ENCODE measurements around the gene UGDH.
A peak's percentile ranks its signal among the peaks of the same experiment; 100 is the strongest.
"Not testable (repeated sequence)": the region's sequence is repeated elsewhere in the genome, so short reads cannot be mapped to it uniquely, and the experiment has no call there.

Gene UGDH

GRCh38 chr4:39529534-39529933 is 2.3 kb upstream of the UGDH start:
- DNase-seq (ENCODE audit: low read depth, low spot score), result no peak

DNA sequence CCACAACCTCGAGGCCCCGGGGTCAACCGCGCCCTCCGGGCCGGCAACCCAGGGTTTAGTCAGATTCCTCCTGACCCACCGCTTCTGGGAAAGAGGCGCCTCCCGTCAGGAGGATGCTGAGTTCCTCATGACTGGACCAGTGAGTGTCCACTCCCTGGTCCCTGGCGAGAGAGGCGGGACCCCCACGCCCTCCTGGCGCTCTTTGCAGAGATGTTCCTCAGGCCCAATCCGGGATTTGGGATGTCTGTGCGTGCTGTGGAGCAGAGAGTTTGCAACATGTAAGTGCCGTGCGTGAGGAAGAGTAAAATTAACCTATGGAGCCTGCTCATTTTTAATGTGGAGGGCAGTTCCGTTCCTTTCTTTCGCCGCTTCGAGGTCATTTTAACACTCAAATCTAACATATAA is 824 bp upstream of the UGDH start:
- peak; percentile 55 for DNase-seq (ENCODE audit: low read depth, low spot score)

DNA sequence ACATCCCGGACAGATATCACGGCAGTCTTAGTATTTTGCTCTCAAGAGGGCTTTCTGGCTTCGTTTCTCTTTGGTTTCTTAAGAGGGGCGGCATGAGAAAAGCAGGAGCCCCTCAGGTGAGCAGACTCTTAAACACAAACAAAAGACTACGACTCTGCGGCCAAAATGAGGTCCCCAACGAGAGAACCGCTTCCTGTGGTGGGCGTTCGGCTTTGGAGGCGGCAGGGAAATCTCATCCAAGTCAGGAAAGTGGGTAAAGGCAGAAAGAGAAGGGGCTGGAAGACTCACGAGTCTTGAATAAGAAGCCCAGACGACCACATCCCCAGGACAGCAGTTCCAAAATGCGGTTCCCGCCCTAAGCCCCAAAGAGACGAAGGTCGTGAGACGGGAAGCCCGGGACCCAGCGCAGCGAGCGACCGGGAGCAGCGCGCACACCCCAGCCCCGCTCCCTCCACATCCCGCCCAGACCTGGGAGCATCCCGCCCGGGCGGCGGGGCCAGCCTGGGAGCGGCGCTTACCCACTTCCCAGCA is 409 bp downstream of the UGDH start:
- no peak for DNase-seq (ENCODE audit: low read depth, low spot score)

DNA sequence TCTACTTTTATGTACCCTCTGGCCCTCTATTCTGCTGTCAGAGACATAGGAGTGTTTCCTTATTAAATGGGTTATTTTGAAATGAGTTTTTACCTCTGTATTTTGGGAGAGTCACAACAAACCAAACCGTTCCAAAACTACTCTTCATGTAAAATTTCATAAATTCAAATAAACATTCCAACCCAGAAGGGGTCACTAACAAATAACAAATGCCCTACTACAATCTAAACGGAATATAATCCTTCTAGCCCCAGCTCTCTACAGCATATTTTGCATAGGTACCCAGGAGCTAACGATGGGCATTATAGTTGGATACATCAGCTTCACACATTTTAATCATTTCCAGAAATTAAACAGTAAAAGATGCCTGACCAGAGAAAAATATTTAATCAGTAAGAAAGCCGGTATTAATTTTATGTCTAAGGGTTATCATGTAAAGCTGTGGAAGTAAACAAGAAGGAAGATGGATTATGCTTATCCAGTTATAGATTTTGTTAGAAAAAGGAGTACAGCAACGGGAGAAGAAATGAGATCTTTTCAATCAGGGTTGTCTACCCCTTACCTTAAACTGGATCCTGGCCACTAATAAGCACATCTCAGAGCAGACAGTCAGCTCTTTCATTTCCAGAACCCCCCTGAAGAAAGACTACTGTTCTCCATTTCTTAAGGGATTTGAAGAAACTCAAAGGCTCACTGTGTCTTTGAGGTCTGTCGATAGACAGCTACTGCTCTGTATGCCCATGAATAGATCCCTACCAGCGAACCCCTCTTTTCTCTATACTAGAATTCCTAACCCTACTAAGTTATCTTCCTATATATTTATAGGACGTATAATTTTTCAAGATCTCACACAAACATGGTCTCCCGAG is 1.2 kb downstream of the UGDH start:
- no peak for DNase-seq (ENCODE audit: low read depth, low spot score)

DNA sequence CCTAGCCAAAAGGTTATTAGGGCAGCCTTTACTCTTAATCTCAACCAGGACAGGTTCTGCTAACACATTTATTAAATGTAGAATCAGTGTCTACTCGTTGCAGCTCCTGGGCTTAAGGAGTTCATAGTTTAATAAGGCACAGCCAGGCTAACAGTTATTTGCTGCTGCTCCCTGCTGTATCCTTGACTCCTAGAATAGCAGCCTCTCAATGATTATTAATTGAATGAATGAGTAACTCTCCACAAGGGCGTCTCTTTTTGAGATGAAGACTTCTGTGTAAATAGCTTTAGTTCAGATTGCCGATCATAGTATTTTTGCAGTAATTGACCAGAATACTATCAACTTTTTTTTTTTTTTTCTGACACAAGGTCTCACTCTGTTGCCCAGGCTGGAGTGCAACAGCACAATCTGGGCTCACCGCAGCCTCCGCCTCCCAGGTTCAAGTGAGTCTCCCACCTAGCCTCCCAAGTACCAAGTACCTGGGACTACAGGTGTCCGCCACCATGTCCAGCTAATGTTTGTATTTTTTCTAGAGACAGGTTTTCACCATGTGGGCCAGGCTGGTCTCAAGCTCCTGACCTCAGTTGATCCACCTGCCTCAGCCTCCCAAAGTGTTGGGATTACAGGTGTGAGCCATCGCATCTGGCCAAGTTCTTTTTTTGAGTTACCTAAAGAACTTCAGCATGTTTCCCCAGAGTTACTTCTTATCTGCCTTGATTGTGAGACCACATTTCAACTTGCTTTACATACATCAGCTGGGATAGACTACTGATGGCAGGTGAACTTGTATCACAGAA is 2.9 kb downstream of the UGDH start:
- DNase-seq (ENCODE audit: low read depth, low spot score), result no peak

GRCh38 chr4:39522068-39522467 is 5.2 kb downstream of the UGDH start:
- DNase-seq (ENCODE audit: low read depth, low spot score), result no peak

- DNase-seq (ENCODE audit: low read depth, low spot score), result no peak
Observed at GRCh38 chr4:39521253-39521919, 5.9 kb downstream of the UGDH start.

DNA sequence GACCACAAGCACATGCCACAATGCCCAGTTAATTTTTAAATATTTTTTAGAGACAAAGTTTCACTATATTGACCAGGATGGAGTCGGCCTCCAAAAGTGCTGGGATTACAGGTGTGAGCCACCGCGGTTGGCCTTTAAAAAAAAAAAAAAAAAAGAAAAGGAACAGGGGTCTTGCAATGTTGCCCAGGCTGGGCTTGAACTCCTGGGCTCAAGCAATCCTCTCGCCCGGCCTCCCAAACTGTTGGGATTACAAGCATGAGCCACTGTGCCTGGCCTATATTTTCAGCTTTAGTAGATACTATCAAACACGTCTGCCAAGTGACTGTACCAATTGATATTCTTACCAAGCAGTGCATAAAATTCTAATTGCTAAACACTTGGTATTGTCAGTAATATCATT is 8.8 kb downstream of the UGDH start:
- DNase-seq (ENCODE audit: low read depth, low spot score), result no peak

DNA sequence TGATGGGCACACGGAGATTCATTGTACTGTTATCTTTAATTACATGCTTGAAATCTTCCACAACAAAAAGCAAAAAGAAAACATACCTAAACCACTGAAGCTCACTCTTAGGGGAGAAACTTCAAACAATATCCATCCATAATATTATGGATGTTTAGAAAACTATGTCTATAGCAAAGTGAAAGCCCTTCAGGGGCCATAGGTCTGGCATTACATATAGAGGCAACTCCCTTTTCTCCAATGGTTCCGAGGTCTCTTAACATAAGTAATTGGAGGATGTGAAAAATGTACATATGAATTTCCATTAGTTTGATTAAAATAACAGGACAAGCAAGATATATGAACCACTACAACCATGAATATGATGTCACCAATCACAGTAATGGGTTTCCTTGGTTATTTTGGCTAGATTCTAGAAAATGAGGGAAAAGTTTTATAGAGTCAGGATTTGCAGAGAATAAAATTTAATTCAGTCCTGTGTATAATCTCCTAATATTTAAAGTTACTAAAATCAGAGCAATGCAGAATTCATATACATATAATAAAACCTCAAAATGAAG is 10.8 kb downstream of the UGDH start:
- no peak for DNase-seq (ENCODE audit: low read depth, low spot score)

GRCh38 chr4:39515669-39516401 is 11.4 kb downstream of the UGDH start:
- DNase-seq (ENCODE audit: low read depth, low spot score), result not testable (repeated sequence)

GRCh38 chr4:39514888-39515401 is 12.3 kb downstream of the UGDH start:
- no peak for DNase-seq (ENCODE audit: low read depth, low spot score)

- not testable (repeated sequence) for DNase-seq (ENCODE audit: low read depth, low spot score)
Observed at GRCh38 chr4:39514266-39514665, 13.0 kb downstream of the UGDH start.

DNA sequence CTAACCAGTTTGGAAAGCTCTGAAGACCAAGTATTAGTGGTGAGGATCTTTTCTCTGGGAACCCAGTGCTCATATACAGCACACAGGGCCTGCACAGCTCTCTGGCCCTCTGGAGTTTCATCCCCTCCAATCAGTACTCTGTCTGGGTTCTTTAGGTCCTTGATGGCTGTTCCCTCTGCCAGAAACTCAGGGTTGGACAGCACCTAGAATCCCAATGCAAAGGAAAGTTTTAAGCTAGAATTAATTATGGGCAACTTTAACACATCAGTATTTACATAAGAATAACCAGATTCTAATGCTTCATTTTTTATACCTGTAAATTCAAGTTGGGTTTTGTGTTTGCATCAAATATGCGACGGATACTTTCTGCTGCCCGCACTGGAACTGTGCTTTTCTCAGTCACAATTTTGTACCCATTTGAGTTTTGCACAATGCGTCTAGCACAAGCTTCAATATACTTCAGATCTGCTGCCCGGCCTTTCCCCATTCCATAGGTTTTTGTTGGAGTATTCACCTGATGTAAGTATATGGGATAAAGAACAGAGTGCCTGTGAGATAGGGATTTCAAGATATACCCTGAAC is 16.8 kb downstream of the UGDH start:
- no peak for DNase-seq (ENCODE audit: low read depth, low spot score)

DNA sequence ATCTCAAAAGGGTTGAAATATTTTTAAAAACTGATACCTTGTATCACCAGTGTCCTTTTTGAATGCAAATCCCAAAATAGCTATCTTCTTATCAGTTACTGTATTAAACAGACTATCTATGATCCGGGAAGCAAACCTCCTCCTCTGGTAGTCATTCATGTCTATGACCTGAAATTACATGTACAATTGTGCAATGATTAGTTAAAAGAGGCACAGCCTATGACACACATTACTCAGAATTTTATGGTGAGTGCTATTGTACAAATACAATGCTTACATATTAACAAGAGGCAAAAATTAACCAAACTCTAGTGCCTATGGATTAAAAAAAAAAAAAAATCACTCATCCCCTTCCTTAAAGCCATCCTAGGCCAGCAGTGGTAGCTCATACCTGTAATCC is 21.7 kb downstream of the UGDH start:
- DNase-seq (ENCODE audit: low read depth, low spot score), result no peak

DNA sequence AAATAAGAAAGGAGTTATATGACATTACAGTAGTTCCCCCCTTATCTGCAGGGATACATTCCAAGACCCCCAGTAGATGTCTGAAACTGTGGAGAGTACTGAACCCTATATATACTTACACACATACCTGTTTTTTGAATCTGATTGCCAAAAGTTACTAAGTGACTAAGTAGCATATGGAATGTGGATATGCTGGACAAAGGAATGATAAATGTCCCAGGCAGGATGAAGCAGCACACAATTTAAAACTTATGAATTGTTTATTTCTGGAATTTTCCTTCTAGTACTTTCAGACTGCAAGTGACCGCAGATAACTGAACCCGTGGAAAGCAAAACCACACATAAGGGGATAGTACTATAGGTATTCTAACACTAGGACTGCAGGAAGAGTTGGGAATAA is 22.7 kb downstream of the UGDH start:
- no peak for DNase-seq (ENCODE audit: low read depth, low spot score)

GRCh38 chr4:39502664-39503035 is 24.6 kb downstream of the UGDH start:
- not testable (repeated sequence) for DNase-seq (ENCODE audit: low read depth, low spot score)

GRCh38 chr4:39502019-39502663 is 25.1 kb downstream of the UGDH start:
- DNase-seq (ENCODE audit: low read depth, low spot score), result no peak

DNA sequence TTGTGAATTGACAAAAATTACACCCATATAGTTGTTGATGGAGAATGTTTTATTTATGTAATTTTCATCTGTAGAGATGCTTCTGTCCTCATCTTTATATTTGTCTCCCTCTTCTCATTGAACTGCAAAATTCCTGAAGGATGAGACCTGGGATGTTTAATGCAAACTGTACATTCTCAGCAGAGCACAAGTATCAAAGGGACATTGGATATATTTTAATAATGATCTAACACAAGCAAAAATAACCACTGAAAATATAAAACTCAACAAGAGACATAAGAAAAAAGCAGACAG is 28.6 kb downstream of the UGDH start:
- DNase-seq (ENCODE audit: low read depth, low spot score), result no peak

DNA sequence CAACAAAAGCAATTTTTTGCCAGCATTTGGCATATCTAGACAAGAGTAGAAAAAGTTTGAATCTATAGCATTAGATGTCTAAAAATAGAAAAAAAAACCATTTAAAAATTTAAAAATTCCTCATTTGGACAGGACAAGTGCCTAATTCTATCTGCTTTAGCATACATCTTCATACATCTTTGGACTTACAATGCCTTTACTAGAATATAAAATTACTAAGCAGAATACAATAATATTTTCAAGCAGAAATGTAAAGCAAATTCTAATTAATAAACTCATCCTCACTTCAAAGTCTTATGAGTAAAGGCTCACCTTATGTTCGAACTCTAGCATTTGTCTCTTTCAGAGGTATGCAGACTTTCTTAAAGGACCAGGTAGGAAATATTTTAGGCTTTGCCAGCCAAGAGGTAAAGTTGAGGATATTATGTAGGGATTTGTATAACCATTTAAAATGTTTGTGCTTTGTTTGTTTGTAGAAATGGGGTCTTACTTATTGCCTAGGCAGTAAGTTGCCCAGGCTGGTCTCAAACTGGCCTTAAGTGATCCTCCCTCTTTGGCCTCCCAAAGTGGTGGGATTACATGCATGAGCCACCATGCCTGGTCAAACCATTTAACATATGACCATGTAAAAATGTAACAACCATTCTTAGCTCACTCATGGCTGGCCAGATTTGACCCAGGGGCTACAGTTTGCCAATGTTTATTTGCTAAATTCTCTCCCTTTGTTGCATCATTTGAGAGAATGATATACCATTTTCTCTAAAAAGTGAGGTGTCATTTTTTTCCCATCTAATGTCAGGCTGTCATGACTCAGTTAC is 29.1 kb downstream of the UGDH start:
- DNase-seq (ENCODE audit: low read depth, low spot score), result no peak

Data from smooth muscle cell of the brain vasculature (primary cell).